ENCODE results near the gene MID1.
A peak's percentile ranks its signal among the peaks of the same experiment; 100 is the strongest.
"Not testable (repeated sequence)": the region's sequence is repeated elsewhere in the genome, so short reads cannot be mapped to it uniquely, and the experiment has no call there.

MID1 gene

GRCh38 chrX:10615931-10616774 is 4.2 kb downstream of the MID1 start:
- peak; percentile 41 to 47 (median 43) for DNase-seq

DNA sequence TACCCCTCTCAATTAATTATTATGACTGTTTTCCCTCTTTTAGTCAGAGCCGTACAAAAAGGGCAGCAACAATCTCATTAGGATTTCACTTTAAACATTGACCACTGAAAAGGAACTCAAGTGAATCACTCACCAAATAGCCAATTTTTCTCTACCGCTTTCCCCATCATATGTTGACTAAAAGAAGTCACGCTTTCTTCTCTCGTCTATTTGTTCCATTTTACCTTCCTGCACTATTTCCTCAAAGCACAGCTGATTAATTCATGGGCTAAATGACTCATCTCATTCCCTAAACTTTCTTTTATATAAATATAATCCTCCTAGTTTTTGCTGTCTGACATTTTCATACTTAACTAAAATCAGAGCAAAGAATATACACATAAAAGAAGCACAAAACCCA is 8.2 kb downstream of the MID1 start:
- DNase-seq = no peak

- no peak for DNase-seq
These were observed 8.8 kb downstream of the MID1 start for GRCh38 chrX:10611441-10612090.

DNA sequence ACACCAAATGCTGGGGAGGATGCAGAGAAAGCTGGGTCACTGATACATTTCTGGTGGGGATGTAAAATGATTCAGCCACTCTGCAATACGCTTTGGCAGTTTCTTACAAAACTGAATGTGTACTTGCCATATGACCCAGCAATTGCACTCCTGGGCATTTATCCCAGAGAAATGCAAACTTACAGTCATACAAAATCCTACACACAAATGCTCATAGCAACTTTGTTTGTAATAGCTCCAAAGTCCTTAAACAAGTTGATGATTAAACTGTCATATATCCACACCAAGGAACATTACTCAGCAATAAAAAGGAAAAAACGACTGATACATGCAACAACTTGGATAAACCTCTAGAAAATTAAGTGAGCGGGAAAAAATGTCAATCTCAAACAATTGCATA is 12.3 kb downstream of the MID1 start:
- DNase-seq = no peak

DNA sequence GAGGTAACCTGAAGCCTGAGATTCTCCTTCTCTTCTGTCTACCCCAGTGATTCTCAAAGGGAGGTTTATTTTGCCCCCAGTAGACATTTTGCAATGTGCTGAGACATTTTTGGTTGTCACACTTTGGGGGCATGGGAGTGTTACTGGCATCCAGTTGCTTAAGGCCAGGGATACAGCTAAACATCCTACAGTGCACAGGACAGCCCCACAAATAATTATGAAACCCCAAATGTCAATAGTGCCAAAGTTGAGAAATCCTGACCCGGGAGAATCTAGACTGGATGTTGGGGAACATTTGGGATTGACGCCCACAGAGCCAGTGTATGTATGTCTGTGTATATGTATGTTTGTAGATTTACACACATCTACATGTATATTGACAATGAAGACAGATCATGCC is 13.2 kb downstream of the MID1 start:
- DNase-seq = no peak

DNA sequence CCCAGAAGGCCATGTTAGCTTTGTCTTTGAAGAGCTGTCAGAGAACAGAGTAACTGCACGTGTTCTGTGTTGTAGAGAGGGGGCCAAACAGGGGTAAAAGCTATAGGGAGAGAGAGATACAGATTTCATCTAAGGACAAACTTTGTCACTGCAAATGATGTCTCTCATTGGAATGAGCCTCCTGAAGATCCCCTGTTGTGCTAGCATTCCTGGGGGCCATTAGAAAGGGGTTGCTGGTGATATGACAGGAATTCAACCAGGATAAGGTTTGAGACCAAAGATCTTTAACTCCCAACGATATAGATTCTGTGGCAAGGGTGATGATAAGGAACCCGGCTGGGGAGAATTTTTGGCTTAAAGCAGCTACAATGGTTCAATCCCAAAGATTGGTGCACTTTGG is 16.8 kb downstream of the MID1 start:
- DNase-seq = no peak

DNA sequence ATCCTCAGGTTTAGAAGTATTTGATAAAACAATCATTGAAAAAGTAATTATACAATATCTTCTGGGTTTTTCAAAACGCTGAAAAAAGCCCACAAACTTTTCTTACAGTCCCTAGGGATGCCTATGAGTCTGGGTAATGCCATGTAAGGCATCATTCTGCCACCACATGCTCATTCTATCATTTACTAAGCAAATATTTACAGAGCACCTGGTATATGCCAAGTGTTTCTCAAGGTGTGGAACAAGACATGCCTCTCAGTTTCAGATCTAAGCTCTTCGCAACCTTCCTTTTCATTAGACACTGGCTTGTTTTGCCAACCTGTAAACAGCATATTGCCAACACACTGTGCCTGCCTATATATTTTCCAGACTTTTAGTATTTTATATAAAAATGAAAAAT is 17.7 kb downstream of the MID1 start:
- DNase-seq = no peak

DNA sequence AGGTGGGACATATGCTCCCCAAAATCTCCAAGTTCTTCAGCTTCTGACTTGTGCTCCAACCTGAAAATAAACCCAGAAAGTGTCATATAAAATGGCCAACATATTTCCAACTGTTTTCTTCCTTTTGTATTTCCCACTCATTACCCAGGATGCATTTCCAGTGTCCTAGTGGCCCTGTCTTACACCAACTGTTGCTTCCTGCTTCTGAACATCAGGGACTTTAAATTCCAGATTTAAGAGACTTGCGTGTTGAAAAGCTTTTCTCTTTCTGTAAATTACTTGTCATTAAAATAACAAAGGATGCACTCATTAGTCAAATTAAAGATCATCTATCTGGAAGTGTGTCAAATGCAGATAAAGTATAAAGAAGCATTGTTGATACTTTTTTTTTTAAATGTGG is 19.9 kb downstream of the MID1 start:
- no peak for DNase-seq

DNA sequence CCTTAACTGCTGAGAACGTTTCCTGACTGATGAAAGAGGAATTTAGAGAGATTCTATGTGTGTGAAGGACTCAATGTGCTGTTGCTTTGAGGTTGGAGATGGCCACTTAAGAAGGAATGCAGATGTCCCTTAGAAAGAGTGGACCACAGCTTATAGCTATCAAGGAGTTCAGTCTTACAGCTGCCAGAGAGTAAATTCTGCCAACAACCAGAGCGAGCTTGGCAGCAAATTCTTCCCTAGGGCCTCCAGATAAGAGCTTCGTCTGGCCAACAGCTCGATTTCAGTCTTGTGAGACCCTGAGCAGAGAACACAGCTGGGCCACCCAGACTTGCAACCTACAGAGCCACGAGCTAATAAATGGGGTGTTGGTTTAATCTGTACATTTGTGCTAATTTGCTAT is 21.8 kb downstream of the MID1 start:
- DNase-seq = no peak

GRCh38 chrX:10597871-10598270 is 22.5 kb downstream of the MID1 start:
- DNase-seq = peak in 2 of 3 donors; percentile 15 to 21

- no peak for DNase-seq
These were observed 28.7 kb downstream of the MID1 start for GRCh38 chrX:10591363-10592335.

DNA sequence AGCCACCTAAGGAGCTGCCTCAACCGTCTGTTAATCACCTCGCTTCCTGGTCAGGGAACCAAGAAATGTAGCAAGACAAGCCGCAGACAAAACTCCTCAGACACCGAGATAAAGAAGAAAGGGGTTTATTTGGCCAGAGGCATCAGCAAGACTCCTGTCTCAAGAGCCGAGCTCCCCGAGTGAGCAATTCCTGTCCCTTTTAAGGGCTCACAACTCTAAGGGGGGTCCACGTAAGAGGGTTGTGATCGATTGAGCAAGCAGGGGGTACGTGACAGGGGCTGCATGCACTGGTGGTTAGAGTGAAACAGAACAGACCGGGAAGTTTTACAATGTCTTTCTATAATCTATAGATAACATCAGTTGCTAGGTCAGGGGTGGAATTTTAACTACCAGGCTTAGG is 30.6 kb downstream of the MID1 start:
- not testable (repeated sequence) for DNase-seq

DNA sequence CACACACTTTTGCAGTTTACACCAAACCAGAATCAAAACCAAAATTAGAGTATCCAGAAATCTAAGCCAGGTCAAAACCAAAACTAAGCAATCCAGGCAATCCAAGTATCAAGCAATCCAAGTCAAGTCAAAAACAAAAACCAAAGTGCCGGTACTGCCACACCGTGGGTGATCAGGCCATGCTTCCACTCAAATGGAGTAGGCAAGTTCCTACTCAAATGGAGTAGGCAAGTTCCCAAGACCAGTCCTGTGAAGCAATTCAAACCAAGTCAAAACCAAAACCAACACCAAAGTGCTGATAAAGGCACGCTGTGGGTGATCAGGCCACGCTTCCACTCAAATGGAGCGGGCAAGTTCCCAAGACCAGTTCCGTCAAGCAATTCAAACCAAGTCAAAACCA is 31.3 kb downstream of the MID1 start:
- DNase-seq = no peak

DNA sequence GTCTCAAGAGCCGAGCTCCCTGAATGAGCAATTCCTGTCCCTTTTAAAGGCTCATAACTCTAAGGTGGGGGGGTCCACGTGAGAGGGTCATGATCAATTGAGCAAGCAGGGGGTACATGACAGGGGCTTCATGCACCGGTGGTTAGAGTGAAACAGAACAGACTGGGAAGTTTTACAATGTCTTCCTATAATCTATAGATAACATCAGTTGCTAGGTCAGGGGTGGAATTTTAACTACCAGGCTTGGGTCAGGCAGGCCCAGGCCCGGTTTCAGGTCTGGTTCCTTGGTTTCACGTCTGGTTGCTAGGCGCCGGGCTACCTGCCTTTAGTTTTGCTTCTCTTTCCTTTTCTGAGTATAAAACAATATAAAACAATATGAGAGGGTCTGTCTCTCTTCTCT is 35.5 kb downstream of the MID1 start:
- not testable (repeated sequence) for DNase-seq

GRCh38 chrX:10582945-10583344 is 37.4 kb downstream of the MID1 start:
- no peak for DNase-seq

DNA sequence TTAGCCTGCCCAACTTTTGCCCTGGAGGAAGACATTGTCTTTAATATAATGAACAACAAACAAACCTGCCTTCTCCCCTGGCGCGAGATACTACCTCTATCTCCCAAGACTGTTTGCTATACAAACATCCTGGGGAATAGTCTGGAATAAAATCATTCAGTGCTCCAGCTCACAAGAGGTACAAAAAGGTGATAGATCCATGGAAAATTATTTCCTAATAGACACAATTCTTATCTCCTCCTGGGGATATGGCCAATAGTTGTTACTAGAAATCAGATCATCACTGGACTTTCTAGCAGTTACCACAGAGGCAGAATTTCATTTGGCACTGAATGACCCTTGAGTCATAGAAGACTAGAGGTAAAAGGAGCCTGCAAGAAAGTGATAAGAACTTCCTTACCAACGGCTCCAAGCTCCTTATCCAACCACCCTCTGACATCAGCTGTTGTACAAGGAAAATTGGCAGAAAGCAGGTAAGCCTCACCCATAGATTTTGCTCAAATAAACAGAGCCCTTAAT is 38.1 kb downstream of the MID1 start:
- no peak for DNase-seq

GRCh38 chrX:10579112-10580011 is 41.0 kb downstream of the MID1 start:
- no peak for DNase-seq

- DNase-seq = no peak
These were observed 41.9 kb downstream of the MID1 start for GRCh38 chrX:10578527-10578926.

GRCh38 chrX:10577853-10578252 is 42.5 kb downstream of the MID1 start:
- DNase-seq = no peak

DNA sequence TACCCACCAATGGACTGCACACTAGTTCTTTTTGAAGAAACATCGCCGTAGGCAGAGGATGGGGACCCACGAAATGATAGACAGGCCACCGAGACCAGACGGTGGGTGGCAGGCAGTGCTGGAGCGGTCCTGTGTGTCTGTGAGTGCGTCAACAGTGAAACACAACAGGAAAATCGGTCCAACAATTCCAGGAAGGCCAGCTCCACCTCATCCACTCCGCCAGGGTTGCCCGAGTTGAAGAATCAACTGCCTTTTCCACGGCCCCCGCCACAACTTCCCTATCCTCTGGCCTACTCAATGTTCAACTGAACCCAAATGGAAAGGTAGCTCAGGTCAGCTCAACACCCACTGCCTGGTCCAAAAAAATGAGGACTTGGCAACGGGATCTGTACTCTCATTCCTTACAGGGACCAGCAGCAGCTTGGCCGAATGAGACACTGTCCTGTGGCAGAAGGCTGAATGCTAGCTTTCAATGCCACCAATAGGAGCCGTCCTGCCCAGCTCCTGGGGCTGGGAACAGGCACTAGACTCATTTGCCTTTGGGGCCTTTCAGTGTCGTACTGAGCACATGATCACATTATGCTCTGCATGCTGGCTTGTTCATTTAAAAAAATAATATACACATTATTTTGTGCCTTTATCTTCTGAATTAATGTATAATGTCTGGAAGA is 43.5 kb downstream of the MID1 start:
- DNase-seq = no peak

- DNase-seq = no peak
These were observed 44.2 kb downstream of the MID1 start for GRCh38 chrX:10576186-10576585.

Measured in suppressor macrophage treated with lipopolysaccharide for 1 hour (primary cell).